Kidney glomerular epithelial cell (primary cell): Measurements from ENCODE around the gene RNF225.
"Not testable (repeated sequence)": the region's sequence is repeated elsewhere in the genome, so short reads cannot be mapped to it uniquely, and the experiment has no call there.

ENCODE experiments used
- DNase-seq: peaks from one replicate; lab custom pipeline; 2025; lab: John Stamatoyannopoulos, UW

The RNF225 gene

DNA sequence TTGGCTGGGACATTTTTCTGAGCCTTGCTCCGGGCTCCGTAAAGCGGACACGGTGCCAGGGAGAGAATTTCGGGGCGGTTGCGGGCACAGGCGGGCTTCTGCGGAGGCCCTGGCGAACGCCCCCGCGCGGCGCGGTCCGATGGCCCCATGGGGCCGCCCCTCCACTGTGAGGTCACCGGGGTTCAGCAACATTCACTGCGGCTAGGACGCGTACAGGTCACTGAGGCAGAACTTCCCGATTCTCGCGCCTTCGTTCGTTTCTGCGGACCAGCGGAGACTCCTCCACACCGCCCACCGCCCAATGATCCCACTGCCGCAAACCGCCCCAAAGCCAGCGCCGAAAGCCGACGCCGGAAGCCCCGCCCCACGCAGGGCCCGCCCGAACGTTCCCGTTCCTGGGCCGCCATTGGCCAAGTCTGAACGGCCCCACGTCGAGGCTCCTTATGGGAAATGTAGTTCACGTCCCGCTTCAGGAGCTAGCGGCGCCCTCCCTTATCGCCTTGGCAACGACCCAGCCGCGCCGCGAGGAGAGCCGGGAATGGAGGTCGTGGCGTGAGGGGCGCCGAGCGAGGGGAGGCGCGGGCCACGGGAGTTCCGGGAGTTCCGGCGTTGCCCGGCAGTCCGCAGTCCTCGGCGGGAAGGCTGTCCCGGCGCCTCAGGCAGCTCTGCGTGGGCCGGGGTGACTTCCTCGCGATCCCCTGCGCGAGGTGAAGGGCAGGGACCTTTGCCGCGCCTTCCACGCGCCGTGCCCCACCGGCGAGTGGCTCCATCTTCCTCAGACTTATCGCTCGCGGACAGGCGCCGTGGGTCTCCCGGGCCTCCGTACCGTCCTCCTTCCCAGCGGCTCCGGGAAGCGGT, 12.9 kb downstream of the RNF225 start, which contains the start of gene ZNF584:
ZNF584 (plus strand) TSS at position 498 of the 858 bp plus-strand sequence. CDS start 499 bp downstream, outside the sequence.
- peak; percentile 82 for DNase-seq

DNA sequence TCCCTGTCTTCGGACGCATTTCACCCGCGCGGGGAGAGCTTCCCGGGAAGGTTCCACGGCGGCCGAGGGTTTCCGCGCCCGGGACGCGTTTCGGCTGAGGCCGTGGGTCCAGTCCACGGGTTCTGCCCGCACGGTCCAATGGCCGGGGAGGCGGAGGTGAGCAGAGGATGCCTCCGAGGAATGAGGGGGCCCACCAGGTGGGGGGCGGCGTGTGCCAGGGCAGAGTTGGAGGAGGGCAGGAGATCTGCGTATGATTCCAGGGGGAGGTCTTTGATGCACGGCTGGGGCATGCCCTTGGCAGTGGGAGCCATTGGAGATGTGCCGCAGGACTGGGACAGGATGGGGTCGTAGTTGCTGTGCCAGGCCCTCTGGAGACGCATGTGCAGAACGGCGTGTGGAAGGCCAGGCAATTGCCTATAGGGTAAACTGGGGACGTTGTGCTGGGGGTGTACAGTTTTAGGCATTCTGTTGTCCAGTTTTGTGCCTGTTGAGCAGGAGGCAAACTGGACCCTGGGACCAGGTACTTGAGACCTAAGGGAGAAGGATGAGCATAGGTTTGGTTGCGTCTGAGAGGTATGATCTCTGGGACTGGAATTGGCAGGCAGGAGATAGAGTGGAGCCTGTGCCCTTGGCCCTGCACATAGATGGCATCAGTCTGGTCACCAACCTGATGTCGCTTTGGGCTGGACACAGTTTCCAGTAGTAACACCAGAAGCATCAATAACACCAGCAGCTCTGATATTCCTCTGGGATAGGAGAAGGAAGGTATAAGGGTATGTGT, 13.7 kb downstream of the RNF225 start:
- no peak for DNase-seq

- DNase-seq: no peak
Observed at GRCh38 chr19:58416604-58417003, 21.1 kb downstream of the RNF225 start.

GRCh38 chr19:58417071-58417470, 21.6 kb downstream of the RNF225 start:
- no peak for DNase-seq

DNA sequence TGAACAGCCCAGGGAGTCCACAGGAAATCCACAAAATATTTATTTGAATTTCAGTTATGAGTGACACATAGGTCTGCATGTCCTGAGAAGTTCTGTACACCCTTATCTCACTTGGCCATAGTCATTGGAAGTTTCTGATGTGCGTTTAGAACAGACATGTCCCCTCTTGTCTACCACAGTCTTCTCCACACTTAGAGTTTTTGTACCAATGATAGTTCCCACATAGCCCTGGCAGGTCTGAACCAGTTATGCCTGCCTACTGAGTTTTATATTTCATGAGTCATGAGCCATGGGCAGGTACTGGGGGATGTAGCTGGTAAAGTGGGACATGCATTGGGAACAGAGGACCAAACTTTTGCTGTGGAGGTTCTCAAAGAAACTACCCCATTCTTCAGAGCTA, 33.2 kb downstream of the RNF225 start:
- no peak for DNase-seq

GRCh38 chr19:58429745-58430144, 34.3 kb downstream of the RNF225 start:
- DNase-seq: no peak

DNA sequence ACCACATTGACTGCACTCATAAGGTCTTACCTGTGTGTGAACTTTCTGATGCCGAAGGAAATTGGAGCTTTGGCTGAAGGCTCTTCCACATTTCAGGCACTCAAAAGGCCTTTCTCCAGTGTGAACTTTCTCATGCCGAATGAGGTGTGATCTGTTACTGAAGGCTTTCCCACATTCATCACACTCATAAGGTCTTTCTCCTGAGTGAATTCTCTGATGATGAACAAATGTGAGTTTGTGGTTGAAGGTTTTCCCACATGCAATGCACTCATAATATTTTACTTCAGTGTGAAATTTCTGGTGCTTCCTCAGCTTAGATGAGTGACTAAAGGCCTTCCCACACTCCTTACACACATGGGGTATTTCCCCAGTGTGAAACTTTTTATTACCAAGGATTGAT, 38.8 kb downstream of the RNF225 start:
- no peak for DNase-seq

DNA sequence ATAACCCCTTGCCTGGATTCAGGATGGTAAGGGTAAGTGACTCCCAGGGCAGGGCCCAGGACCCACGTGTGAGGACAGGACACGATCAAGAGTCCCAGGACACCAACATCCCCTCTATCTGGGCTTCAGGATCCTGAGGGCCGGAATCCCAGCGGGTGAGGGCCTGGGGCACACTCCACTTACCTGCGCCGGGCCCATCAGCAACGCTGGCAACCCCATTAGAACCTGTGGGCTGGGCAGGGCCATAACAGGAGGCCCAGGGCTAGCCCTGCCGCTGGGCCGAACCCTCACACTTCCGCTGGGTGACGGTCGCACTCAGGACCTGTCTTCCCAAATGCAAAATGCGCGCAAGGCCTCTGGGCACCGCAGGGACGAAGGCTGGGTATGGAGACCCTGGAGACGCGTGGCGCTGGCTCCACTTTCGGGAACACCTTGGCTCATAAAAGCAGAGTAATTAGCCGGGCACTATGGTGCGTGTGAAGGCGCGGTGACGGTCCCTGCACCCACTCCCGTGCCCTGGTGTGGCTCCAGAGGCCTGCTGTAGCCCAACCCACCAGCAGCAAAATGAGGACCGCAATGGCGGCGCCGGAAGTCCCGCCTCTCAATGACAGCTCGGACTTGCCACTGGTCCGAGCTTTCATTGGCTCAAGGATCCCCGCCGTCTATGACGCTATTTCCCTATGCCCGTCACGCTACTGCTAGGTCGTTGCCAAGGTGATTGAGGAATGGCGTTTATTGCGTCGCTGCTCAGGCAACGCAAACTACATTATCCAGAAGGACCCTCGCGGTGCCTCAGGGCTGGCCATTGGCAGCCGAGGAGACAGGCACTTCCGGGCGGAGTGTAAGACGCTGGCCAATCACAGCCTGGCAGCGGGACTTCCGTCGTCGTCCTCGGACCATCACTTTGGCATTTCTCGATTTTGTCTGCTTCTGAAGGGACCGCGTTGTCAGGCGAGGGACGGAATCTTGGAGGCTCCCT, 44.4 kb downstream of the RNF225 start, which contains the start of gene ZNF132:
ZNF132 (minus strand) TSS at position 578 of the 979 bp plus-strand sequence; CDS start at position 246, 332 bp downstream.
- DNase-seq: peak; percentile 97

DNA sequence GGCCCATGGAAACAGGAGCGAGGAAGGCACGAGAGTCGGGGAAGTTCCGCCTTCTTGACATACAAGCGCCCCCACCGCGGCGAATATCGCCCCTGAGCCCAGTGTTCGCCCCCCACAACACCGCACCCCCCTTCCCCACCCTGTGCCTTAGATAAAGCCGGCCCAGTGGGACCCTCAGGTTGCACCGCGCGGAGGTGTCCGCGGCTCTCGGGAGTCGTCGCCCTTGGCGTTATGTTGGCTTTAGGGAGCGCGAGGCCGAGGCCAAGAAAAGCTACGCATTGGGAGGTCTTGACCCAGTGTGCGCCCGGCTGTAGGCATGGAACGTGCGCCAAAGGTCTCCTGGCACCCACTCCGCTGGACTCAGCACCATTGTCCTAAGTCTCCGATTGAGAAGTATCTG, 45.1 kb downstream of the RNF225 start:
- no peak for DNase-seq

DNA sequence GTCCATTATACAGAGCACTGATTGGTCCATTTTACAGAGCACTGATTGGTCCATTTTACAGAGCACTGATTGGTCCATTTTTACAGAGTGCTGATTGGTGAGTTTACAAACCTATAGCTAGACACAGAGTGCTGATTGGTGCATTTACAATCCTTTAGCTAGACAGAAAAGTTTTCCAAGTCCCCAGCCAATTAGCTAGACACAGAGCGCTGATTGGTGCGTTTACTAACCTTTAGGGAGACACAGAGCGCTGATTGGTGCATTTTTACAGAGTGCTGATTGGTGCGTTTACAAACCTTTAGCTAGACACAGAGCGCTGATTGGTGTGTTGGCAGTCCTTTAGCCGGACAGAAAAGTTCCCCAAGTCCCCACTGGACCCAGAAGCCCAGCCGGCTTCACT, 47.5 kb downstream of the RNF225 start:
- DNase-seq: not testable (repeated sequence)
